ENCODE results near the gene EXD1.
"Not testable (repeated sequence)": the region's sequence is repeated elsewhere in the genome, so short reads cannot be mapped to it uniquely, and the experiment has no call there.

GRCh38 chr15:41139112-41139511 is 91.4 kb downstream of the EXD1 start:
- TF ChIP-seq CTCF, POLR2A, EP300, POLR2AphosphoS5 (IDR thresholded peaks at IDR 0.05): not testable (repeated sequence)
